GM12878 (cell line): ENCODE measurements around the gene DNAAF2. TPM values are rescaled to one million over a fixed set of nuclear protein-coding genes. Genes with fewer than 3 reads are reported as not detected.
A peak's percentile ranks its signal among the peaks of the same experiment; 100 is the strongest.

Experiments used
- BACH1 ChIP-seq: fragments of 450-650 bp; IDR thresholded peaks from 2 replicates; pipeline ENCODE4 v1.6.1; 2017; ENCODE audit warnings: mild to moderate bottlenecking, borderline replicate concordance
- CBX5 ChIP-seq: sonication (generic); IDR thresholded peaks from 2 replicates; pipeline ENCODE4 v1.6.1; 2016; ENCODE audit warnings: low read depth, moderate library complexity, mild to moderate bottlenecking, inconsistent platforms
- CHD2 ChIP-seq: IDR thresholded peaks from 2 replicates; pipeline ENCODE4 v1.6.1; 2011; ENCODE audit warnings: low read depth, low read length, improper control_type of control experiment, borderline replicate concordance
- ETV6 ChIP-seq, 2 experiments: fragments of 450-650 bp in 1 of 2; IDR thresholded peaks in 1 of 2; conservative IDR thresholded peaks in 1 of 2; 2 replicates each; pipeline ENCODE4 v1.6.1; 2014; ENCODE audit warnings: antibody characterized with exemption in 1 of 2, borderline replicate concordance in 1 of 2, low read depth in 1 of 2, mild to moderate bottlenecking in 1 of 2, moderate library complexity in 1 of 2
- HDGF ChIP-seq: fragments of 450-650 bp; IDR thresholded peaks from 2 replicates; pipeline ENCODE4 v1.6.1; 2016; ENCODE audit warnings: antibody characterized with exemption
- MEF2A ChIP-seq: IDR thresholded peaks from 2 replicates; pipeline ENCODE4 v1.6.1; 2011; ENCODE audit warnings: low read depth, mild to moderate bottlenecking, low read length, moderate library complexity; ENCODE audit not compliant: insufficient read depth
- NR2C1 ChIP-seq: fragments of 450-650 bp; IDR thresholded peaks from 2 replicates; pipeline ENCODE4 v1.6.1; 2017; ENCODE audit warnings: antibody characterized with exemption, mild to moderate bottlenecking, moderate library complexity
- NR2F1 ChIP-seq: fragments of 450-650 bp; conservative IDR thresholded peaks from 2 replicates; pipeline ENCODE4 v1.6.1; 2017; ENCODE audit warnings: mild to moderate bottlenecking
- PML ChIP-seq: IDR thresholded peaks from 2 replicates; pipeline ENCODE4 v1.6.1; 2012; ENCODE audit warnings: low read length, inconsistent platforms
- POLR2AphosphoS2 ChIP-seq: IDR thresholded peaks from 2 replicates; pipeline ENCODE4 v1.6.1; 2011; ENCODE audit warnings: low read depth, mild to moderate bottlenecking, low read length, improper control_type of control experiment, moderate library complexity
- RELA ChIP-seq: fragments of 450-650 bp; IDR thresholded peaks from 2 replicates; pipeline ENCODE4 v1.8.0; 2014; ENCODE audit warnings: borderline replicate concordance; ENCODE audit not compliant: partially characterized antibody
- RELB ChIP-seq: fragments of 450-650 bp; IDR thresholded peaks from 2 replicates; pipeline ENCODE4 v1.6.1; 2017; ENCODE audit warnings: low read depth, mild to moderate bottlenecking, moderate library complexity
- RFX5 ChIP-seq: IDR thresholded peaks from 2 replicates; pipeline ENCODE4 v1.6.1; 2011; ENCODE audit warnings: low read depth, low read length, improper control_type of control experiment
- SIN3A ChIP-seq: IDR thresholded peaks from 2 replicates; pipeline ENCODE4 v1.6.1; 2012; ENCODE audit warnings: low read depth, low read length, improper control_type of control experiment
- SMARCA5 ChIP-seq: fragments of 450-650 bp; IDR thresholded peaks from 2 replicates; pipeline ENCODE4 v1.6.1; 2017; ENCODE audit warnings: mild to moderate bottlenecking
- STAT3 ChIP-seq: IDR thresholded peaks from 2 replicates; pipeline ENCODE4 v1.6.1; 2011; ENCODE audit warnings: low read depth, low read length, improper control_type of control experiment
- ZBTB11 ChIP-seq: fragments of 450-650 bp; formaldehyde crosslinking; IDR thresholded peaks from 2 replicates; pipeline ENCODE4 v1.5.0; 2022; ENCODE audit warnings: mild to moderate bottlenecking, missing genetic modification characterization
- ZNF207 ChIP-seq: fragments of 450-650 bp; IDR thresholded peaks from 2 replicates; pipeline ENCODE4 v1.6.1; 2014; ENCODE audit warnings: antibody characterized with exemption, mild to moderate bottlenecking, borderline replicate concordance
- ZSCAN29 ChIP-seq: fragments of 450-650 bp; IDR thresholded peaks from 2 replicates; pipeline ENCODE4 v1.6.1; 2017; ENCODE audit warnings: mild to moderate bottlenecking, moderate library complexity
- polyA plus RNA-seq, 11 experiments: library from polyadenylated mRNA; depleted of rRNA in 4 of 11; unstranded in 6 of 11; stranded (reverse) in 5 of 11; fragments of >200 nt; fragmentation: Nextera tagmentation in 4 of 11; fragmentation: Illumina TruSeq in 1 of 11; extraction: Ambion mirVana in 4 of 11; extraction: Trizol in 1 of 11; gene quantifications; 1 replicate in 1 of 11; 2 replicates in 10 of 11; pipeline versions ENCODE4 v1.2.1 to v1.2.3, GENCODE V29; 2011 to 2016; ENCODE audit warnings: inconsistent platforms in 2 of 11, missing spikeins in 2 of 11, low read depth in 1 of 11
- total RNA-seq, 4 experiments: library from RNA; depleted of rRNA in 3 of 4; stranded (reverse); fragments of >200 nt in 3 of 4; fragmentation: Illumina TruSeq in 1 of 4; extraction: Trizol in 1 of 4; gene quantifications; 2 replicates each; pipeline versions ENCODE4 v1.2.1 to v1.2.3, GENCODE V29; 2013 to 2021
- TF ChIP-seq, protein P1 (sequence below): fragments of 450-650 bp; IDR thresholded peaks from 2 replicates; pipeline ENCODE4 v1.6.1; 2016; ENCODE audit warnings: mild to moderate bottlenecking
- TF ChIP-seq, protein P2 (sequence below): IDR thresholded peaks from 2 replicates; pipeline ENCODE4 v1.6.1; 2012; ENCODE audit warnings: low read depth, low read length, improper control_type of control experiment

Gene DNAAF2
- total and polyA plus RNA-seq, 10 of the 15 experiments (the other 5 are each of a cell fraction or from before 2014, with no cell fraction given) = 5.7 to 24.7 (median 10.8) TPM

DNA sequence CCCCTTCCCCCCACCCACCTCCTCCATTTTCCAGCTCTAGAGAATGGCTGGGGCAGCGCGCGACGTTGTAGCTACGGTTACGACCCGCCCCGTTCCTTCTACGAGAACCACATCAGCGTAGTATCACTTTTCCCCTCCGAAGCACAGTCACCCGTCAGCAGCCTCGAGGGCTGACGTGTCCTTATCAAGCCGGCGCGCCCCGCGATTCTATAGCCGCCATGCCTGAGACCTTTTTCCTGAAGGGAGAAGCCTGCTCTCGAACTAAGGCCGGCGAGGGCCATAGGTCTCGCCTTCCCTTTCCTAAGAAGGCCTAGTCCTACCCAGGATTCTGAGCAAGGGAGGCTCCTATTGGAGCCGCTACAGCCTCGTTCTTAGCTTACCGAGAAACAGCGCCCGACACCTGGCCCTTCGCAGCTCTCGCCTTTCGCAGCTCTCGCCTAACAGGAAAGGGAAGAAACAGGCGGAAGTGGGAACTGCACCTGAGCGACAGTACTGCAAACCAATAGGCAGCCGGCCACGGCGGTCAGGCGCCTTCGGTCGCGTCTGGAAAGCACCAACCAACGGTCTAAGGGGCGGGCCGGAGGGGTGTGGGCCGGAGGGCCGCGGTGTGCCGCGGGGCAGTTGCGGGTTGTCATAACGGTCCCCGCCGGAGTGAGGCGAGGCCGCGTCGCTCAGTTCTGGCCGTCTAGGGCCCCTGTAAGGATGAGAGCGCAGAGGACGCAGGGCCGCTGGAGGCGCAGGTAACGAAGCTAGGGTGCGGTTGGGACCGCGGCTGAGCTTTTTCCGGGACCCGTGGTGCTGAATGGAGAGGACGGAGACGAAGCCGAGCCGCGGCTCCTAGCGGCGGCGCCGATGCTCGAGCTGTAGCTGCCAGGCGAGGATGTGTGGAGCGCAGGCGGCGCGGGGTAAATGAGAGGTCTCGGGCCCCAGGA lies 14.6 kb downstream of the DNAAF2 start, which contains the start of the genes MGAT2 and RPL36AL (continued):
- TF ChIP-seq, protein P1, sequence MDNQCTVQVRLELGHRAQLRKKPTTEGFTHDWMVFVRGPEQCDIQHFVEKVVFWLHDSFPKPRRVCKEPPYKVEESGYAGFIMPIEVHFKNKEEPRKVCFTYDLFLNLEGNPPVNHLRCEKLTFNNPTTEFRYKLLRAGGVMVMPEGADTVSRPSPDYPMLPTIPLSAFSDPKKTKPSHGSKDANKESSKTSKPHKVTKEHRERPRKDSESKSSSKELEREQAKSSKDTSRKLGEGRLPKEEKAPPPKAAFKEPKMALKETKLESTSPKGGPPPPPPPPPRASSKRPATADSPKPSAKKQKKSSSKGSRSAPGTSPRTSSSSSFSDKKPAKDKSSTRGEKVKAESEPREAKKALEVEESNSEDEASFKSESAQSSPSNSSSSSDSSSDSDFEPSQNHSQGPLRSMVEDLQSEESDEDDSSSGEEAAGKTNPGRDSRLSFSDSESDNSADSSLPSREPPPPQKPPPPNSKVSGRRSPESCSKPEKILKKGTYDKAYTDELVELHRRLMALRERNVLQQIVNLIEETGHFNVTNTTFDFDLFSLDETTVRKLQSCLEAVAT = peak; percentile 71
- TF ChIP-seq PML (peak; percentile 99), BACH1 (peak; percentile 88), CBX5 (peak; percentile 92), RELA (no peak), ETV6 (conservative IDR thresholded peaks at IDR 0.05 in 1 of 2, IDR thresholded peaks at IDR 0.05 in 1 of 2; ENCODE audit: borderline replicate concordance in 1 of 2, low read depth in 1 of 2) (no peak; a peak in 2 of 4 replicates), RFX5 (peak; percentile 11; the same call in 1 of the 2 replicates), POLR2AphosphoS2 (peak; percentile 94), CHD2 (peak; percentile 91), NR2C1 (no peak), SIN3A (0 out of 2 replicates have a peak, but pooled peaks have one; percentile 22), HDGF (peak; percentile 29; the same call in 1 of the 2 replicates), ZBTB11 (CRISPR knock-in tag) (no peak), ZSCAN29 (peak; percentile 74; the same call in 1 of the 2 replicates), SMARCA5 (peak; percentile 63), ZNF207 (peak; percentile 79), RELB (peak; percentile 28), MEF2A (no peak), NR2F1 (no peak; the same call in 1 of the 2 replicates), STAT3 (no peak)
- TF ChIP-seq, protein P2, sequence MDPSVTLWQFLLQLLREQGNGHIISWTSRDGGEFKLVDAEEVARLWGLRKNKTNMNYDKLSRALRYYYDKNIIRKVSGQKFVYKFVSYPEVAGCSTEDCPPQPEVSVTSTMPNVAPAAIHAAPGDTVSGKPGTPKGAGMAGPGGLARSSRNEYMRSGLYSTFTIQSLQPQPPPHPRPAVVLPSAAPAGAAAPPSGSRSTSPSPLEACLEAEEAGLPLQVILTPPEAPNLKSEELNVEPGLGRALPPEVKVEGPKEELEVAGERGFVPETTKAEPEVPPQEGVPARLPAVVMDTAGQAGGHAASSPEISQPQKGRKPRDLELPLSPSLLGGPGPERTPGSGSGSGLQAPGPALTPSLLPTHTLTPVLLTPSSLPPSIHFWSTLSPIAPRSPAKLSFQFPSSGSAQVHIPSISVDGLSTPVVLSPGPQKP = peak; percentile 34; the same call in 1 of the 2 replicates
